H9 (cell line): ENCODE results near the gene ANAPC2. TPM values are rescaled to one million over a fixed set of nuclear protein-coding genes. Genes with fewer than 3 reads are reported as not detected.

Experiments
- DNase-seq: peaks from one replicate; pipeline ENCODE4 v3.0.0-alpha.2; 2017
- H2AFZ ChIP-seq: one replicate; pipeline ENCODE4 v1.6.1; 2013; ENCODE audit warnings: mild to moderate bottlenecking, low read length, control low read depth, moderate library complexity
- H2AK5ac ChIP-seq: 2 replicates; pipeline ENCODE4 v1.6.1; 2013; ENCODE audit warnings: low read length, control low read depth, mixed read lengths; ENCODE audit not compliant: insufficient read length
- H2BK120ac ChIP-seq: one replicate; pipeline ENCODE4 v1.6.1; 2013; ENCODE audit warnings: low read depth, mild to moderate bottlenecking, low read length, control low read depth, inconsistent platforms; ENCODE audit not compliant: poor library complexity, severe bottlenecking
- H2BK12ac ChIP-seq: 2 replicates; pipeline ENCODE4 v1.6.1; 2013; ENCODE audit warnings: low read length, control low read depth, mixed read lengths, low read depth; ENCODE audit not compliant: insufficient read length
- H2BK15ac ChIP-seq: 2 replicates; pipeline ENCODE4 v1.6.1; 2013; ENCODE audit warnings: low read depth, low read length, control low read depth
- H2BK20ac ChIP-seq: one replicate; pipeline ENCODE4 v1.6.1; 2013; ENCODE audit warnings: low read depth, mild to moderate bottlenecking, low read length, control low read depth, inconsistent platforms; ENCODE audit not compliant: poor library complexity, severe bottlenecking
- H2BK5ac ChIP-seq: 2 replicates; pipeline ENCODE4 v1.6.1; 2013; ENCODE audit warnings: low read length, control low read depth, mixed read lengths; ENCODE audit not compliant: insufficient read length
- H3K14ac ChIP-seq: 2 replicates; pipeline ENCODE4 v1.6.1; 2013; ENCODE audit warnings: low read length, control low read depth; ENCODE audit not compliant: insufficient read depth
- H3K18ac ChIP-seq: 2 replicates; pipeline ENCODE4 v1.6.1; 2013; ENCODE audit warnings: low read depth, mild to moderate bottlenecking, mixed read lengths, low read length, control low read depth; ENCODE audit not compliant: insufficient read length
- H3K23ac ChIP-seq: 2 replicates; pipeline ENCODE4 v1.6.1; 2013; ENCODE audit warnings: low read length, control low read depth, mixed read lengths, low read depth; ENCODE audit not compliant: insufficient read length
- H3K23me2 ChIP-seq: 2 replicates; pipeline ENCODE4 v1.6.1; 2013; ENCODE audit warnings: low read depth, mild to moderate bottlenecking, mixed read lengths, low read length, control low read depth; ENCODE audit not compliant: insufficient read length, poor library complexity, severe bottlenecking
- H3K27ac ChIP-seq: 2 replicates; pipeline ENCODE4 v1.5.1; 2013; ENCODE audit warnings: low read length, control low read depth, mixed read lengths, low read depth; ENCODE audit not compliant: insufficient read length
- H3K27me3 ChIP-seq: 2 replicates; pipeline ENCODE4 v1.6.1; 2013; ENCODE audit warnings: low read length, control low read depth, inconsistent platforms; ENCODE audit not compliant: insufficient read depth
- H3K4ac ChIP-seq: 2 replicates; pipeline ENCODE4 v1.6.1; 2013; ENCODE audit warnings: low read depth, mild to moderate bottlenecking, control low read depth, inconsistent platforms, low read length, moderate library complexity
- H3K4me1 ChIP-seq: 2 replicates; pipeline ENCODE4 v1.6.1; 2013; ENCODE audit warnings: low read length, control low read depth, inconsistent platforms; ENCODE audit not compliant: insufficient read depth
- H3K4me2 ChIP-seq: 2 replicates; pipeline ENCODE4 v1.6.1; 2013; ENCODE audit warnings: low read length, control low read depth, mixed read lengths; ENCODE audit not compliant: insufficient read length, insufficient read depth
- H3K56ac ChIP-seq: 2 replicates; pipeline ENCODE4 v1.6.1; 2013; ENCODE audit warnings: low read depth, mild to moderate bottlenecking, mixed read lengths, low read length, control low read depth; ENCODE audit not compliant: insufficient read length
- H3K79me1 ChIP-seq: 2 replicates; pipeline ENCODE4 v1.6.1; 2013; ENCODE audit warnings: low read depth, mild to moderate bottlenecking, moderate library complexity, low read length, control low read depth, inconsistent platforms; ENCODE audit not compliant: insufficient read depth, poor library complexity, severe bottlenecking
- H3K79me2 ChIP-seq: 2 replicates; pipeline ENCODE4 v1.6.1; 2013; ENCODE audit warnings: low read length, control low read depth, inconsistent platforms; ENCODE audit not compliant: insufficient read depth
- H3K9ac ChIP-seq: 2 replicates; pipeline ENCODE4 v1.6.1; 2013; ENCODE audit warnings: low read length, control low read depth, mixed read lengths; ENCODE audit not compliant: insufficient read length; ENCODE audit errors: extremely low read depth
- H3K9me3 ChIP-seq: one replicate; pipeline ENCODE4 v1.6.1; 2013; ENCODE audit warnings: low read depth, low read length, inconsistent platforms; ENCODE audit not compliant: control insufficient read depth
- H3T11ph ChIP-seq: one replicate; pipeline ENCODE4 v1.6.1; 2013; ENCODE audit warnings: mild to moderate bottlenecking, low read length, control low read depth, inconsistent platforms
- H4K20me1 ChIP-seq: one replicate; pipeline ENCODE4 v1.6.1; 2013; ENCODE audit not compliant: control insufficient read depth, insufficient read length, insufficient read depth
- H4K5ac ChIP-seq: 2 replicates; pipeline ENCODE4 v1.6.1; 2013; ENCODE audit warnings: low read depth, mild to moderate bottlenecking, mixed read lengths, low read length, control low read depth; ENCODE audit not compliant: insufficient read length
- H4K8ac ChIP-seq: replicated peaks from 2 replicates; pipeline ENCODE4 v1.6.1; 2013; ENCODE audit warnings: low read length, control low read depth, mixed read lengths, low read depth; ENCODE audit not compliant: insufficient read length
- H4K91ac ChIP-seq: 2 replicates; pipeline ENCODE4 v1.6.1; 2013; ENCODE audit warnings: low read depth, mild to moderate bottlenecking, moderate library complexity, mixed read lengths, low read length, control low read depth; ENCODE audit not compliant: insufficient read length
- H3K27ac Mint-ChIP-seq, 3 experiments: 2 replicates in 2 of 3; 3 replicates in 1 of 3; pipeline ENCODE4 v1.8.0; 2020 to 2021; ENCODE audit warnings: mixed read lengths in 3 of 3, mild to moderate bottlenecking in 1 of 3, moderate library complexity in 1 of 3
- H3K27me3 Mint-ChIP-seq: 2 replicates; pipeline ENCODE4 v1.8.0; 2021; ENCODE audit warnings: low read depth, mild to moderate bottlenecking, moderate library complexity, mixed read lengths
- H3K36me3 Mint-ChIP-seq, 3 experiments: 2 replicates in 2 of 3; 3 replicates in 1 of 3; pipeline ENCODE4 v1.8.0; 2020 to 2021; ENCODE audit warnings: low read depth in 3 of 3, mixed read lengths in 3 of 3; ENCODE audit not compliant: insufficient read depth in 1 of 3
- H3K4me1 Mint-ChIP-seq, 2 experiments: 2 replicates each; pipeline ENCODE4 v1.8.0; 2020; ENCODE audit warnings: mixed read lengths in 2 of 2
- H3K4me3 Mint-ChIP-seq, 2 experiments: 2 replicates in 1 of 2; 3 replicates in 1 of 2; pipeline ENCODE4 v1.8.0; 2020 to 2021; ENCODE audit warnings: mild to moderate bottlenecking in 2 of 2, mixed read lengths in 2 of 2, moderate library complexity in 1 of 2
- H3K9me3 Mint-ChIP-seq, 2 experiments: 2 replicates in 1 of 2; 3 replicates in 1 of 2; pipeline ENCODE4 v1.8.0; 2020; ENCODE audit warnings: mild to moderate bottlenecking in 2 of 2, mixed read lengths in 2 of 2, moderate library complexity in 1 of 2
- WGBS: extraction: QIAGEN DNeasy Blood & Tissue Kit; methylation state at CpG from one replicate; pipeline ENCODE4 v1.1.7; 2013; ENCODE audit warnings: missing lambda C conversion rate, low lambda C conversion rate, mixed read lengths; ENCODE audit not compliant: insufficient read length; ENCODE audit errors: extremely low coverage; 5-methylcytosine and 5-hydroxymethylcytosine counted together
- total RNA-seq: library from RNA; stranded (reverse); gene quantifications from 2 replicates; pipeline ENCODE4 v1.2.1, GENCODE V29; 2021
- TF ChIP-seq, protein P1 (sequence below): fragments of 200-600 bp; sonication (generic); conservative IDR thresholded peaks from 3 replicates; pipeline ENCODE4 v1.8.0; 2021; ENCODE audit warnings: antibody characterized with exemption, mild to moderate bottlenecking

ANAPC2 gene
- total RNA-seq, 1 experiment from 2014 or later: 54.8 TPM

DNA sequence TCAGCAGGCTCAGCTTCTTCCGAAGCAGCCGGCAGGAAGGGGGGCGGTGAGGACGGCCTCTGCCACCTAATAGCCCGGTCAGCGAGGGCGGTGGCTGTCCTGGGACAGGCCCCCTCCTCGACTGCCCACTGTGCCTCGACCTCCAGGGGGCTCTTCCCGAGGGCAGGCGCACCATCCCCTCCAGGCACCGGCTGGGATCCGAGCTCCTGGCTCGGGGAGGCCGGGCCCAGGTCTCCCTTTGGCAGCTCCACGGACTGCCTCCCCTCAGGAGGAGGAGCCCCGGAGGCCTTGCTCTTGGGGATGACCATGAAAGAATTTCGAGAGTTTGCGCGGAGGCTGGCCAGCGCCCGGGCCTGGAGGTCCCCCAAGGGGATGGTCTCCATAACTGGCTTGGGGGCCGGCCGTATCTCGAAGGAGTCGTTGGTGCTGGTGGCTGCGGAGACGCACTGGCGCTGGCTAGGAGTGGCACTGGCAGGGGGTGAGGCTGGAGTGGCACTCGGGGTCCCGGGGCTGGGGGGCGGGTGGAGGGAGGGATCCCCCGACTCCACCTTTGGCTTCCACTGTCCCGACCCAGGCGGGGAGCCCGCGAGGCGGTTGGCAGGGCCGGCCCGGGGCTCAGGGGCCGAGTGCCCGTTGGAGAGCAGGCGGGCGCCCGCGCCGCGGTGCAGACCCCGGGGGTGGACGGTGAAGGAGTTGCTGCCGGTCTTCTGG is 11.2 kb upstream of the ANAPC2 start:
- no peaks in the 10 kb centered on the region for H3K9me3 Mint-ChIP-seq
- H3K23ac ChIP-seq: no peak overlapping the region
- H4K8ac ChIP-seq: no peak overlapping the region
- no peaks in the 10 kb centered on the region for H3K9me3 ChIP-seq
- DNase-seq: no peak
- no peak overlapping the region for H2AFZ ChIP-seq
- H4K91ac ChIP-seq: no peak overlapping the region
- peaks cover 11% of the 10 kb centered on the region for H3K79me1 ChIP-seq
- H3K14ac ChIP-seq: no peak overlapping the region
- no peak overlapping the region for H4K5ac ChIP-seq
- no peak overlapping the region for H2BK120ac ChIP-seq
- no peak overlapping the region for H3K18ac ChIP-seq
- no peak overlapping the region for H3K56ac ChIP-seq
- TF ChIP-seq, protein P1, sequence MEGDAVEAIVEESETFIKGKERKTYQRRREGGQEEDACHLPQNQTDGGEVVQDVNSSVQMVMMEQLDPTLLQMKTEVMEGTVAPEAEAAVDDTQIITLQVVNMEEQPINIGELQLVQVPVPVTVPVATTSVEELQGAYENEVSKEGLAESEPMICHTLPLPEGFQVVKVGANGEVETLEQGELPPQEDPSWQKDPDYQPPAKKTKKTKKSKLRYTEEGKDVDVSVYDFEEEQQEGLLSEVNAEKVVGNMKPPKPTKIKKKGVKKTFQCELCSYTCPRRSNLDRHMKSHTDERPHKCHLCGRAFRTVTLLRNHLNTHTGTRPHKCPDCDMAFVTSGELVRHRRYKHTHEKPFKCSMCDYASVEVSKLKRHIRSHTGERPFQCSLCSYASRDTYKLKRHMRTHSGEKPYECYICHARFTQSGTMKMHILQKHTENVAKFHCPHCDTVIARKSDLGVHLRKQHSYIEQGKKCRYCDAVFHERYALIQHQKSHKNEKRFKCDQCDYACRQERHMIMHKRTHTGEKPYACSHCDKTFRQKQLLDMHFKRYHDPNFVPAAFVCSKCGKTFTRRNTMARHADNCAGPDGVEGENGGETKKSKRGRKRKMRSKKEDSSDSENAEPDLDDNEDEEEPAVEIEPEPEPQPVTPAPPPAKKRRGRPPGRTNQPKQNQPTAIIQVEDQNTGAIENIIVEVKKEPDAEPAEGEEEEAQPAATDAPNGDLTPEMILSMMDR: no peak
- H3K4me3 Mint-ChIP-seq: peak overlapping the region; percentile 78 to 88
- H2BK15ac ChIP-seq: no peak overlapping the region
- H3K4me2 ChIP-seq: peak overlapping the region; percentile 24
- H3K27ac ChIP-seq: no peak overlapping the region
- H4K20me1 ChIP-seq: no peaks in the 10 kb centered on the region
- no peak overlapping the region for H2AK5ac ChIP-seq
- peaks cover 0 to 6% (median 0%) of the 10 kb centered on the region in 3 experiments; a peak in 3 of 7 replicates for H3K36me3 Mint-ChIP-seq
- H2BK5ac ChIP-seq: no peak overlapping the region
- peaks cover 2% of the 10 kb centered on the region for H3K23me2 ChIP-seq
- no peaks in the 10 kb centered on the region for H3K27me3 ChIP-seq
- peaks cover 18 to 35% of the 10 kb centered on the region in 2 experiments for H3K4me1 Mint-ChIP-seq
- H3K4ac ChIP-seq: no peak overlapping the region
- no peak overlapping the region for H3K27ac Mint-ChIP-seq
- H3K4me1 ChIP-seq: no peaks in the 10 kb centered on the region; the same call in 1 of the 2 replicates
- no CpG with 5 or more reads among the region's 51 CpGs for WGBS
- peaks cover 6% of the 10 kb centered on the region; the same call in 1 of the 2 replicates for H3K79me2 ChIP-seq
- H3K9ac ChIP-seq: no peak overlapping the region
- H3T11ph ChIP-seq: no peak overlapping the region
- H2BK12ac ChIP-seq: no peak overlapping the region
- H3K27me3 Mint-ChIP-seq: peaks cover 2% of the 10 kb centered on the region; the same call in 1 of the 2 replicates
- no peak overlapping the region for H2BK20ac ChIP-seq
